HCT116 (cell line): ENCODE data around the gene CTXN3. TPM values are rescaled to one million over a fixed set of nuclear protein-coding genes. Genes with fewer than 3 reads are reported as not detected.

ENCODE experiments used
- ATAC-seq: fragments of 200-7000 bp; cut with Tn5 transposase; 2 replicates; pipeline ENCODE4 v1.9.1; 2020; ENCODE audit warnings: mild to moderate bottlenecking, moderate library complexity
- BruUV-seq: library from RNA; stranded (reverse); fragments of 400-500 nt; replicated peaks from 2 replicates; lab custom pipeline; 2021; lab: Mats Ljungman, UMichigan
- CTCF ChIA-PET: fragments of 300-600 bp; sonication (Branson Sonifier 250); formaldehyde crosslinking; loops from one replicate; lab custom pipeline; 2021; ENCODE audit warnings: antibody characterized with exemption; lab: Charles Lee
- POLR2A ChIA-PET: fragments of 300-600, 350-600 bp; sonication (Branson Sonifier 250); formaldehyde crosslinking; loops from one replicate; lab custom pipeline; 2021; ENCODE audit warnings: antibody characterized with exemption; lab: Charles Lee
- RAD21 ChIA-PET, 2 experiments: fragments of 300-600 bp; sonication (Branson Sonifier 250); formaldehyde crosslinking; loops; one replicate each; lab custom pipeline; 2023; ENCODE audit warnings: low total read pairs in 2 of 2; ENCODE audit not compliant: uncharacterized antibody in 2 of 2, unreplicated experiment in 2 of 2, low non-redundant PET in 1 of 2; lab: Charles Lee
- DNase-seq: peaks from one replicate; pipeline ENCODE4 v3.0.0-alpha.2; 2010; ENCODE audit warnings: low read depth, low spot score
- H2AFZ ChIP-seq: fragments of 200-600 bp; shearing (Covaris generic), sonication (generic); 2 replicates; pipeline ENCODE4 v1.6.1; 2017; ENCODE audit warnings: low read depth, mixed run types, mixed read lengths, antibody characterized with exemption, low read length; ENCODE audit not compliant: poor library complexity, severe bottlenecking
- H3K27ac ChIP-seq: 2 replicates; pipeline ENCODE4 v1.5.1; 2012; ENCODE audit warnings: low read depth, low read length
- H3K27me3 ChIP-seq: fragments of 200-600 bp; sonication (generic); 2 replicates; pipeline ENCODE4 v1.6.1; 2016; ENCODE audit warnings: mixed run types, low read length, mixed read lengths; ENCODE audit not compliant: insufficient read depth
- H3K36me3 ChIP-seq, 2 experiments: fragments of 200-500 bp in 1 of 2; fragments of 200-600 bp in 1 of 2; sonication (Bioruptor generic) in 1 of 2; sonication (generic) in 1 of 2; 2 replicates each; pipeline versions ENCODE4 v1.5.1 to v1.6.1; 2014 to 2016; ENCODE audit warnings: low read length in 2 of 2, inconsistent platforms in 1 of 2, mixed read lengths in 1 of 2, mixed run types in 1 of 2; ENCODE audit not compliant: insufficient read depth in 2 of 2, control insufficient read depth in 1 of 2
- H3K4me1 ChIP-seq, 2 experiments: fragments of 200-600 bp in 1 of 2; sonication (generic) in 1 of 2; 2 replicates each; pipeline versions ENCODE4 v1.5.1 to v1.6.1; 2012 to 2017; ENCODE audit warnings: low read length in 2 of 2, inconsistent platforms in 1 of 2, mild to moderate bottlenecking in 1 of 2, mixed read lengths in 1 of 2, mixed run types in 1 of 2, moderate library complexity in 1 of 2; ENCODE audit not compliant: insufficient read depth in 2 of 2, control insufficient read depth in 1 of 2
- H3K4me2 ChIP-seq: fragments of 200-600 bp; sonication (generic); 2 replicates; pipeline ENCODE4 v1.6.1; 2017; ENCODE audit warnings: mixed run types, low read length, mixed read lengths
- H3K4me3 ChIP-seq, 2 experiments: fragments of 200-600 bp in 1 of 2; sonication (generic) in 1 of 2; replicated peaks in 1 of 2; 2 replicates each; pipeline ENCODE4 v1.5.1; 2011 to 2016; ENCODE audit warnings: low read length in 2 of 2, control low read depth in 1 of 2, low read depth in 1 of 2, mild to moderate bottlenecking in 1 of 2, mixed read lengths in 1 of 2, mixed run types in 1 of 2
- H3K79me2 ChIP-seq: fragments of 200-600 bp; sonication (generic); 2 replicates; pipeline ENCODE4 v1.6.1; 2017; ENCODE audit warnings: mild to moderate bottlenecking, mixed run types, low read length, moderate library complexity, mixed read lengths; ENCODE audit not compliant: insufficient read depth
- H3K9ac ChIP-seq: fragments of 200-600 bp; sonication (generic); 2 replicates; pipeline ENCODE4 v1.6.1; 2016; ENCODE audit warnings: low read length, mixed read lengths
- H3K9me2 ChIP-seq: fragments of 200-600 bp; sonication (generic), shearing (Covaris generic); 2 replicates; pipeline ENCODE4 v1.6.1; 2017; ENCODE audit warnings: mixed run types, mild to moderate bottlenecking, moderate library complexity; ENCODE audit not compliant: insufficient read depth
- H3K9me3 ChIP-seq, 2 experiments: fragments of 200-500 bp in 1 of 2; fragments of 200-600 bp in 1 of 2; sonication (Bioruptor generic) in 1 of 2; sonication (generic) in 1 of 2; 2 replicates each; pipeline ENCODE4 v1.6.1; 2014 to 2017; ENCODE audit warnings: low read length in 2 of 2, mixed read lengths in 2 of 2, inconsistent platforms in 1 of 2, low read depth in 1 of 2, mild to moderate bottlenecking in 1 of 2, mixed run types in 1 of 2, moderate library complexity in 1 of 2; ENCODE audit not compliant: control insufficient read depth in 1 of 2, insufficient read depth in 1 of 2
- H4K20me1 ChIP-seq: fragments of 200-600 bp; sonication (generic), shearing (Covaris generic); 2 replicates; pipeline ENCODE4 v1.6.1; 2017; ENCODE audit warnings: mixed run types, mild to moderate bottlenecking, moderate library complexity; ENCODE audit not compliant: insufficient read depth
- EGR1 ChIP-seq: IDR thresholded peaks from 2 replicates; pipeline ENCODE4 v1.6.1; 2012; ENCODE audit warnings: low read depth
- EZH2 ChIP-seq: fragments of 200-600 bp; sonication (generic); IDR thresholded peaks from 2 replicates; pipeline ENCODE4 v1.6.1; 2017; ENCODE audit warnings: antibody characterized with exemption, mixed run types
- JUND ChIP-seq: IDR thresholded peaks from 2 replicates; pipeline ENCODE4 v1.6.1; 2012
- POLR2A ChIP-seq: IDR thresholded peaks from 2 replicates; pipeline ENCODE4 v1.7.0; 2011; ENCODE audit warnings: borderline replicate concordance; ENCODE audit not compliant: insufficient read depth, insufficient read length; ENCODE audit errors: extremely low read depth
- POLR2AphosphoS5 ChIP-seq: IDR thresholded peaks from 2 replicates; pipeline ENCODE4 v1.6.1; 2011; ENCODE audit warnings: mild to moderate bottlenecking, low read depth, low read length, moderate library complexity
- SP1 ChIP-seq: IDR thresholded peaks from 2 replicates; pipeline ENCODE4 v1.6.1; 2012; ENCODE audit warnings: low read depth
- SRF ChIP-seq: IDR thresholded peaks from 2 replicates; pipeline ENCODE4 v1.6.1; 2012; ENCODE audit warnings: low read depth
- TCF7L2 ChIP-seq: IDR thresholded peaks from 2 replicates; pipeline ENCODE4 v1.7.0; 2011; ENCODE audit warnings: borderline replicate concordance, inconsistent platforms; ENCODE audit not compliant: insufficient read depth, insufficient read length; ENCODE audit errors: extremely low read depth
- YY1 ChIP-seq: IDR thresholded peaks from 2 replicates; pipeline ENCODE4 v1.6.1; 2011; ENCODE audit warnings: low read length, low read depth, moderate library complexity, mild to moderate bottlenecking; ENCODE audit not compliant: insufficient replicate concordance; ENCODE audit errors: extremely low read depth
- ZBTB33 ChIP-seq: IDR thresholded peaks from 2 replicates; pipeline ENCODE4 v1.6.1; 2011; ENCODE audit warnings: mild to moderate bottlenecking, low read length, moderate library complexity; ENCODE audit not compliant: insufficient replicate concordance; ENCODE audit errors: extremely low read depth
- ZFX ChIP-seq: fragments of 450-650 bp; IDR thresholded peaks from 2 replicates; pipeline ENCODE4 v1.6.1; 2017
- intact Hi-C: fragments of 100-400 bp; cut with micrococcal nuclease; formaldehyde crosslinking; loops from 2 replicates; pipeline ENCODE4 v1.10.0; 2022
- total RNA-seq: library from RNA; stranded (reverse); gene quantifications from one replicate; pipeline ENCODE4 v1.2.1, GENCODE V29; 2021; ENCODE audit not compliant: unreplicated experiment
- TF ChIP-seq, protein P1 (sequence below): IDR thresholded peaks from 2 replicates; pipeline ENCODE4 v1.6.1; 2012
- TF ChIP-seq, protein P2 (sequence below), 3 experiments: fragments of 200-600 bp in 1 of 3; sonication (generic) in 1 of 3; IDR thresholded peaks in 2 of 3; conservative IDR thresholded peaks in 1 of 3; 2 replicates each; pipeline ENCODE4 v1.5.1; 2012 to 2017; ENCODE audit warnings: low read depth in 2 of 3, low read length in 2 of 3, antibody characterized with exemption in 1 of 3, borderline replicate concordance in 1 of 3, control low read depth in 1 of 3, mild to moderate bottlenecking in 1 of 3, mixed read lengths in 1 of 3, mixed run types in 1 of 3, moderate library complexity in 1 of 3; ENCODE audit not compliant: insufficient read depth in 1 of 3
- TF ChIP-seq, protein P3 (sequence below): IDR thresholded peaks from 2 replicates; pipeline ENCODE4 v1.6.1; 2012

The CTXN3 gene
- total RNA-seq, 1 experiment from 2014 or later, result not detected

GRCh38 chr5:127602896-127603844 is 45.7 kb upstream of the CTXN3 start:
- Histone ChIP-seq H3K79me2 (no peaks in the 10 kb centered on the region), H3K4me3 (no peak overlapping the region), H3K9ac (no peak overlapping the region), H3K9me2 (no peaks in the 10 kb centered on the region), H2AFZ (no peak overlapping the region), H3K27ac (no peak overlapping the region), H3K27me3 (no peaks in the 10 kb centered on the region), H3K4me2 (no peak overlapping the region), H4K20me1 (no peaks in the 10 kb centered on the region), H3K4me1 (no peaks in the 10 kb centered on the region), H3K9me3 (no peaks in the 10 kb centered on the region), H3K36me3 (no peaks in the 10 kb centered on the region)
- intact Hi-C loops, result no loop called here
- TF ChIP-seq EGR1 (no peak), SRF (no peak), EZH2 (no peak), ZFX (no peak), YY1 (no peak), SP1 (no peak), TCF7L2 (no peak), ZBTB33 (no peak), POLR2AphosphoS5 (no peak), POLR2A (no peak), JUND (no peak)
- TF ChIP-seq, protein P1, sequence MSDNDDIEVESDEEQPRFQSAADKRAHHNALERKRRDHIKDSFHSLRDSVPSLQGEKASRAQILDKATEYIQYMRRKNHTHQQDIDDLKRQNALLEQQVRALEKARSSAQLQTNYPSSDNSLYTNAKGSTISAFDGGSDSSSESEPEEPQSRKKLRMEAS, result no peak
- TF ChIP-seq, protein P2, sequence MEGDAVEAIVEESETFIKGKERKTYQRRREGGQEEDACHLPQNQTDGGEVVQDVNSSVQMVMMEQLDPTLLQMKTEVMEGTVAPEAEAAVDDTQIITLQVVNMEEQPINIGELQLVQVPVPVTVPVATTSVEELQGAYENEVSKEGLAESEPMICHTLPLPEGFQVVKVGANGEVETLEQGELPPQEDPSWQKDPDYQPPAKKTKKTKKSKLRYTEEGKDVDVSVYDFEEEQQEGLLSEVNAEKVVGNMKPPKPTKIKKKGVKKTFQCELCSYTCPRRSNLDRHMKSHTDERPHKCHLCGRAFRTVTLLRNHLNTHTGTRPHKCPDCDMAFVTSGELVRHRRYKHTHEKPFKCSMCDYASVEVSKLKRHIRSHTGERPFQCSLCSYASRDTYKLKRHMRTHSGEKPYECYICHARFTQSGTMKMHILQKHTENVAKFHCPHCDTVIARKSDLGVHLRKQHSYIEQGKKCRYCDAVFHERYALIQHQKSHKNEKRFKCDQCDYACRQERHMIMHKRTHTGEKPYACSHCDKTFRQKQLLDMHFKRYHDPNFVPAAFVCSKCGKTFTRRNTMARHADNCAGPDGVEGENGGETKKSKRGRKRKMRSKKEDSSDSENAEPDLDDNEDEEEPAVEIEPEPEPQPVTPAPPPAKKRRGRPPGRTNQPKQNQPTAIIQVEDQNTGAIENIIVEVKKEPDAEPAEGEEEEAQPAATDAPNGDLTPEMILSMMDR (IDR thresholded peaks at IDR 0.05 in 2 of 3, conservative IDR thresholded peaks at IDR 0.05 in 1 of 3; ENCODE audit: borderline replicate concordance in 1 of 3, insufficient read depth in 1 of 3, low read depth in 2 of 3, low read length in 2 of 3), result no peak
- TF ChIP-seq, protein P3, sequence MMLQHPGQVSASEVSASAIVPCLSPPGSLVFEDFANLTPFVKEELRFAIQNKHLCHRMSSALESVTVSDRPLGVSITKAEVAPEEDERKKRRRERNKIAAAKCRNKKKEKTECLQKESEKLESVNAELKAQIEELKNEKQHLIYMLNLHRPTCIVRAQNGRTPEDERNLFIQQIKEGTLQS, result no peak
- RAD21 ChIA-PET, result no interaction called here
- CTCF ChIA-PET, result no interaction called here
- POLR2A ChIA-PET, result no interaction called here
- ATAC-seq (no peak), DNase-seq (no peak)
- BruUV-seq, result no TSS peak
